OCI-M2 (cell line): Measurements from ENCODE around the gene RPS6KA4.
"Not testable (repeated sequence)": the region's sequence is repeated elsewhere in the genome, so short reads cannot be mapped to it uniquely, and the experiment has no call there.

Source experiments
- DNase-seq: peaks from one replicate; lab custom pipeline; 2025; ENCODE audit not compliant: unreplicated experiment; lab: John Stamatoyannopoulos, UW

The RPS6KA4 gene

DNA sequence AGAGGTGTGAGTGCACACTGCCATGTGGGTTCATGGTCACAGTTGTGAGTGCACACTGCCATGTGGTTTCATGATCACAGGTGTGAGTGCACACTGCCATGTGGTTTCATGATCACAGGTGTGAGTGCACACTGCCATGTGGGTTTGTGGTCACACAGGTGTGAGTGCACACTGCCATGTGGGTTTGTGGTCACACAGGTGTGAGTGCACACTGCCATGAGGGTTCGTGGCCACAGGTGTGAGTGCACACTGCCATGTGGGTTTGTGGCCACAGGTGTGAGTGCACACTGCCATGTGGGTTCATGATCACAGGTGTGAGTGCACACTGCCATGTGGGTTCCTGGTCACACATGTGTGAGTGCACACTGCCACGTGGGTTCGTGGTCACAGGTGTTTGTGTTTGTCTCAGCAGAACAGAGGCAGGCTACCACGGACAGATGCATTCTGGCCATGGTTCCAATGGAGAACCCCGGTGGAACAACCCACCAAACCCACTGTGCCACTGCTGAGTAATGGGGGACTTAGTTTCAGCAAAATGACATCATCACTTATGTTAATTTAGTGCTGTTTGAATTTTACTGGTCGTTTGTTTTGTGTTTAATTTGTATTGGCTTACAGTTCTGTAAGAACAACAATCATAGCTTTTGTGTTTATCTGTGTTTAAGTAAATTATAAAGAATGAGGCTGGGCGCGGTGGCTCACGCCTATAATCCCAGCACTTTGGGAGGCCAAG, 57.2 kb downstream of the RPS6KA4 start:
- no peak for DNase-seq

DNA sequence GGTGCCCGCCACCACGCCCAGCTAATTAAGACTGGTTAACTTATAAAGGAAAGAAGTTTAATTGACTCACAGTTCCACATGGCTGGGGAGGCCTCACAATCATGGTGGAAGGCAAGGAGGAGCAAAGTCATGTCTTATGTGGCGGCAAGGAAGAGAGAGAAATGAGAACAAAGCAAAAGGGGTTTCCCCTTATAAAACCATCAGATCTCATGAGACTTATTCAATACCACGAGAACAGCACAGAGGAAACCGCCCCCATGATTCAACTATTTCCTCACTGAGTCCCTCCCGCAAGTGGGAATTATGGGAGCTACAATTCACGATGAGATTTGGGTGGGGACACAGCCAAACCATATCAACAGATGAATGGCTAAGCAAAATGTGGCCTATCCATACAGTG, 59.3 kb downstream of the RPS6KA4 start:
- not testable (repeated sequence) for DNase-seq

DNA sequence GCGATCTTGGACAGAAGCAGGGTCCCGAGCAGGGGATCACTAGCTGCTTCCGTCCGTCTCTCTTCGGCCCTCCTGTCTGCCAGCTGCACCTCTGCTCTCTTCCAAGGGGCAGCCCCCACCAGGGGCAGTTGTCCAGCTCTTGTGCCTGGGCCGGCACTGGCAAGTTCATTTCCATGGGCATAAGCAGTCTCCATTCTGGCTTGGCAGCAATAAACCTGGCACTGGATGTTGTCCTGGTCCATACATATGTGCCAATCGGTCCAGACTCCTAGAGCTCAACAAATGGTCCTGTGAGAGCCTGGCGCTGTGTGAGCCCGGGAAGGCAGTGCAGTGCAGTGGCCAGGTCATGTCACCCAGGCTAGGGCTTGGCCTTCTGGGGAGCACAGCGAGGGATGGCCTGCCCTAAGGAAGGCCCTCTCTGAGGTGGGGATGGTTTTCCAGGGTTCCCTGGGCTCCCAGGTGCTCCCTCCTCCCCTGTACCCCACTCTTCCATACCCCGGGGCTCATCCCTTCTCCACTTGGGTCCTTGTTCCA, 60.4 kb downstream of the RPS6KA4 start:
- DNase-seq, result no peak

DNA sequence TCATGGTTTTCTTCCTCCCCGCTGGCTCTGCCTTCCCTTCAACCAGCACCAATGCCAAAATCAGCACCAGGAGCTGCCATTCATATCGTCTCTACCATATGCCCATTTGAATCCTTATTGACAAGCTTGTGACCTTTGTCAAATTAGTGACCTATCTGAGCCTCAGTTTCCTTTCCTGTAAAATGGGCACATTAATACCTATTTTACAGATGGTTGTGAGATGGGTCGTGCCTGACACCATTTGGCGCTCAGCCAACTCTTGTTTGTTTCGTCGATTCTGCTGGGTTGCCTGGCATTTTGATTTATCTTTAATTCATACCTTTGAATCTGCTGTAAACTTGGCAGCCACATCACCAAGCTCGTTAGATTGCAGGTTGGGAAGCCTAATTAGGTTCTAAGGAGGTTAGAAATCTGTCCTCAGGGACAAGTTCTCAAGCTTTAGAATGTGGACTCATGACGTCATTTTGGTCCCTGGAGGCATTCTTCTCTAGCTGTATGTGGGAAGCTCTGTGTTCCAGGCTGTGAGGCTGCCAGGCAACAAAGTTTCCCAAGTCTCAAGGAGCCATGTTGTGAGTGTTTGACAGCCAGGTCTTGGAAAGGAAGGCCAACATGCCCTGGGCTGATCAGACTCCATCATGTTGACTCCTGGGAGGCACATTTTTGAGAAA, 61.0 kb downstream of the RPS6KA4 start:
- no peak for DNase-seq
